SK-N-SH (cell line): ENCODE measurements around the gene SH2D4B. TPM values are rescaled to one million over a fixed set of nuclear protein-coding genes. Genes with fewer than 3 reads are reported as not detected.

ENCODE experiments used
- CTCF ChIA-PET: fragments of 300-600, 350-600 bp; formaldehyde crosslinking; extraction: SDS; loops from one replicate; lab custom pipeline; 2021; lab: Yijun Ruan, JAX
- POLR2A ChIA-PET: fragments of 350-600 bp; sonication (Branson Sonifier 250); formaldehyde crosslinking; extraction: SDS; loops from one replicate; lab custom pipeline; 2020; ENCODE audit warnings: antibody characterized with exemption, inconsistent platforms; lab: Yijun Ruan, JAX
- DNase-seq: peaks from one replicate; pipeline ENCODE4 v3.0.0; 2012
- H2AFZ ChIP-seq: fragments of 200-600 bp; sonication (generic); 2 replicates; pipeline ENCODE4 v1.8.1; 2016; ENCODE audit warnings: antibody characterized with exemption, mild to moderate bottlenecking, low read depth
- H3F3A ChIP-seq: fragments of 200-600 bp; sonication (generic); replicated peaks from 2 replicates; pipeline ENCODE3; 2016; ENCODE audit warnings: antibody characterized with exemption, mild to moderate bottlenecking; ENCODE audit not compliant: insufficient read depth
- H3K27ac ChIP-seq, 2 experiments: fragments of 200-500 bp in 1 of 2; fragments of 200-600 bp in 1 of 2; sonication (Bioruptor generic) in 1 of 2; sonication (generic), shearing (Covaris generic) in 1 of 2; 2 replicates each; pipeline versions ENCODE4 v1.5.1 to v1.6.1; 2014 to 2016; ENCODE audit warnings: low read depth in 2 of 2, inconsistent platforms in 1 of 2, low read length in 1 of 2, mild to moderate bottlenecking in 1 of 2, mixed read lengths in 1 of 2
- H3K27me3 ChIP-seq: fragments of 200-600 bp; sonication (generic), shearing (Covaris generic); 2 replicates; pipeline ENCODE4 v1.6.1; 2016; ENCODE audit warnings: mixed run types; ENCODE audit not compliant: insufficient read depth
- H3K36me3 ChIP-seq, 2 experiments: fragments of 200-500 bp in 1 of 2; fragments of 200-600 bp in 1 of 2; sonication (Bioruptor generic) in 1 of 2; sonication (generic) in 1 of 2; replicated peaks in 1 of 2; 2 replicates each; pipeline versions ENCODE3 to v1.5.1; 2014 to 2016; ENCODE audit warnings: low read length in 1 of 2, mild to moderate bottlenecking in 1 of 2; ENCODE audit not compliant: insufficient read depth in 2 of 2, control insufficient read depth in 1 of 2
- H3K4me1 ChIP-seq, 2 experiments: fragments of 200-500 bp in 1 of 2; fragments of 200-600 bp in 1 of 2; sonication (Bioruptor generic) in 1 of 2; sonication (generic), shearing (Covaris generic) in 1 of 2; 2 replicates each; pipeline versions ENCODE4 v1.5.1 to v1.6.1; 2014 to 2016; ENCODE audit warnings: low read depth in 1 of 2, low read length in 1 of 2, mixed run types in 1 of 2; ENCODE audit not compliant: insufficient read depth in 2 of 2, control insufficient read depth in 1 of 2
- H3K4me2 ChIP-seq: fragments of 200-600 bp; sonication (generic), shearing (Covaris generic); 2 replicates; pipeline ENCODE4 v1.6.1; 2017; ENCODE audit warnings: mixed run types
- H3K4me3 ChIP-seq, 2 experiments: fragments of 200-500 bp in 1 of 2; fragments of 200-600 bp in 1 of 2; sonication (Bioruptor generic) in 1 of 2; sonication (generic), shearing (Covaris generic) in 1 of 2; 2 replicates each; pipeline versions ENCODE4 v1.5.1 to v1.8.1; 2014 to 2016; ENCODE audit warnings: low read depth in 2 of 2, inconsistent platforms in 1 of 2, low read length in 1 of 2, mild to moderate bottlenecking in 1 of 2, mixed read lengths in 1 of 2, moderate library complexity in 1 of 2
- H3K79me2 ChIP-seq: fragments of 200-600 bp; sonication (generic); 2 replicates; pipeline ENCODE4 v1.8.1; 2017; ENCODE audit warnings: mild to moderate bottlenecking; ENCODE audit not compliant: insufficient read depth
- H3K9ac ChIP-seq: fragments of 200-600 bp; sonication (generic); 2 replicates; pipeline ENCODE4 v1.6.1; 2017; ENCODE audit warnings: mixed run types
- H3K9me2 ChIP-seq: fragments of 200-600 bp; sonication (generic); 2 replicates; pipeline ENCODE4 v1.6.1; 2017; ENCODE audit warnings: mixed run types
- H3K9me3 ChIP-seq: fragments of 200-600 bp; sonication (generic); 2 replicates; pipeline ENCODE4 v1.6.1; 2017; ENCODE audit warnings: mixed run types, mild to moderate bottlenecking, moderate library complexity
- H4K20me1 ChIP-seq: fragments of 200-600 bp; sonication (generic); 2 replicates; pipeline ENCODE4 v1.6.1; 2017; ENCODE audit warnings: mild to moderate bottlenecking, mixed run types; ENCODE audit not compliant: insufficient read depth
- EP300 ChIP-seq, 2 experiments: IDR thresholded peaks; 2 replicates each; pipeline versions ENCODE4 v1.4.0 to v1.6.1; 2012; ENCODE audit warnings: borderline replicate concordance in 1 of 2, low read depth in 1 of 2, low read length in 1 of 2
- EZH2phosphoT487 ChIP-seq: fragments of 200-600 bp; sonication (generic); IDR thresholded peaks from 2 replicates; pipeline ENCODE4 v1.6.1; 2017; ENCODE audit warnings: low read depth, mixed run types, mild to moderate bottlenecking, antibody characterized with exemption, moderate library complexity, borderline replicate concordance
- FOSL2 ChIP-seq: IDR thresholded peaks from 2 replicates; pipeline ENCODE4 v1.4.0; 2012; ENCODE audit warnings: low read depth, mild to moderate bottlenecking, moderate library complexity, borderline replicate concordance
- FOXM1 ChIP-seq: IDR thresholded peaks from 2 replicates; pipeline ENCODE4 v1.4.0; 2012; ENCODE audit warnings: low read depth, mild to moderate bottlenecking
- GABPA ChIP-seq: IDR thresholded peaks from 2 replicates; pipeline ENCODE4 v1.4.0; 2012; ENCODE audit warnings: low read depth, mild to moderate bottlenecking
- MXI1 ChIP-seq: IDR thresholded peaks from 2 replicates; pipeline ENCODE4 v1.6.1; 2012; ENCODE audit warnings: mild to moderate bottlenecking, low read depth, low read length, improper control_type of control experiment
- NFIC ChIP-seq: IDR thresholded peaks from 2 replicates; pipeline ENCODE4 v1.4.0; 2012; ENCODE audit warnings: borderline replicate concordance
- RCOR1 ChIP-seq: fragments of 150-350 bp; IDR thresholded peaks from 2 replicates; pipeline ENCODE4 v1.6.1; 2017; ENCODE audit warnings: antibody characterized with exemption, low read length
- RFX5 ChIP-seq: IDR thresholded peaks from 2 replicates; pipeline ENCODE4 v1.6.1; 2012; ENCODE audit warnings: mild to moderate bottlenecking, improper control_type of control experiment, low read length
- RXRA ChIP-seq: IDR thresholded peaks from 2 replicates; pipeline ENCODE4 v1.4.0; 2012; ENCODE audit warnings: low read depth, mild to moderate bottlenecking, borderline replicate concordance
- SIN3A ChIP-seq: IDR thresholded peaks from 2 replicates; pipeline ENCODE4 v1.6.1; 2012; ENCODE audit warnings: low read depth, mild to moderate bottlenecking, low read length, moderate library complexity, borderline replicate concordance
- SMC3 ChIP-seq: IDR thresholded peaks from 2 replicates; pipeline ENCODE4 v1.6.1; 2012; ENCODE audit warnings: low read depth, low read length, improper control_type of control experiment
- WGBS: methylation state at CpG from one replicate; pipeline ENCODE4 v1.1.6; 2017; ENCODE audit warnings: low lambda C conversion rate; 5-methylcytosine and 5-hydroxymethylcytosine counted together
- polyA plus RNA-seq, 3 experiments: library from polyadenylated mRNA; depleted of rRNA; stranded (reverse); fragments of >200 nt; gene quantifications; 2 replicates each; pipeline ENCODE4 v1.2.3, GENCODE V29; 2012
- TF ChIP-seq, protein P1 (sequence below): fragments of 200-600 bp; sonication (generic); IDR thresholded peaks from 2 replicates; pipeline ENCODE4 v1.6.1; 2017; ENCODE audit warnings: antibody characterized with exemption, mild to moderate bottlenecking, moderate library complexity
- TF ChIP-seq, protein P2 (sequence below): IDR thresholded peaks from 2 replicates; pipeline ENCODE4 v1.4.0; 2012; ENCODE audit warnings: low read depth, borderline replicate concordance

SH2D4B gene
- polyA plus RNA-seq, 1 of the 3 experiments (the other 2 are of a cell fraction): not detected

DNA sequence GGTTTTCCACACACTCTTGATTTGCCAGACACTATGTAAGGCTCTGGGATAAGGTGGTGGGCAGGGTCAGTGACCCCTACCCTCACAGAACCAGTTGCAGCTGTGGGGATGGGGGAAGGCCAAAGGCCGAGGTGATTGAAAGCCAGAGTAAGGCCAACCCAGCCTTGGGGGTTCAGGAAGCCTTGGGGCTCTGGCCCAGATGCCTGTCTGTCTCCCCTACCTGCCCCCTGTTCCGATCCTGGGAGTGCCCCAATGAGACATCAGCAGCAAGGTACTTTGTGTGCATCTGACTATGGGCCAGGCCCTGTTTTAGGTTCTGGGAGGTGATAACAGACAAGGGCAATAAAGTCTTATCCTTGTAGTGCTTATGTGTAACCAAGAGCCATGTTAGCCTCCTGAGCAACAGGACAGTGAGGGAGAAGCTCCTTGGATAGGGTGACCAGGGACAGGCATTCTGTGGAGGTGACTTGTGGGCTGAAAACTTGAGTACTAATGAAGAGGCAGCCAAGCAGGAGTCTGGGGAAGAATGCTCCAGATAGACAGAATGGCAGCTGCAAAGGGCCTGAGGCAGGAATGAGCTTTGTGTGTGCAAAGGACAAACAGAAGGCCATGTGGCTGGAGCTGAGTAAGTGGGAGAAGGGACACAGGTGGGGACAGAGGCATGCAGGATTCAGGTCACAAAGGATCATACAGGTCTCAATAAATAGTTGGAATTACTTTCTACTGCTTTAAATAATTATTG lies 48.2 kb upstream of the SH2D4B start:
- Histone ChIP-seq H3K9me3 (no peaks in the 10 kb centered on the region), H4K20me1 (peaks cover 48% of the 10 kb centered on the region), H3K4me1 (peaks cover 0 to 14% of the 10 kb centered on the region in 2 experiments; a peak in 1 of 4 replicates), H3K36me3 (peaks cover 13 to 21% of the 10 kb centered on the region in 2 experiments), H3F3A (peaks cover 8% of the 10 kb centered on the region), H2AFZ (no peak overlapping the region), H3K27ac (no peak overlapping the region), H3K4me2 (no peak overlapping the region), H3K9ac (no peak overlapping the region), H3K4me3 (no peak overlapping the region), H3K27me3 (no peaks in the 10 kb centered on the region), H3K9me2 (no peaks in the 10 kb centered on the region), H3K79me2 (peaks cover 100% of the 10 kb centered on the region)
- WGBS: 100% methylated on average over 1 of the region's 2 CpGs
- no peak for DNase-seq
- ChIA-PET CTCF (interaction anchor here (1.9 to 11.4 kb wide), 2 partner anchors 15 to 45 kb away, joined by 8 to 82 read pairs; no protein-coding TSS in a partner anchor), POLR2A (no interaction called here)
- TF ChIP-seq FOSL2 (no peak), EP300 (IDR thresholded peaks at IDR 0.05; ENCODE audit: borderline replicate concordance in 1 of 2, low read depth in 1 of 2, low read length in 1 of 2) (no peak), RCOR1 (no peak), FOXM1 (no peak), EZH2phosphoT487 (no peak), MXI1 (no peak), SMC3 (no peak)

DNA sequence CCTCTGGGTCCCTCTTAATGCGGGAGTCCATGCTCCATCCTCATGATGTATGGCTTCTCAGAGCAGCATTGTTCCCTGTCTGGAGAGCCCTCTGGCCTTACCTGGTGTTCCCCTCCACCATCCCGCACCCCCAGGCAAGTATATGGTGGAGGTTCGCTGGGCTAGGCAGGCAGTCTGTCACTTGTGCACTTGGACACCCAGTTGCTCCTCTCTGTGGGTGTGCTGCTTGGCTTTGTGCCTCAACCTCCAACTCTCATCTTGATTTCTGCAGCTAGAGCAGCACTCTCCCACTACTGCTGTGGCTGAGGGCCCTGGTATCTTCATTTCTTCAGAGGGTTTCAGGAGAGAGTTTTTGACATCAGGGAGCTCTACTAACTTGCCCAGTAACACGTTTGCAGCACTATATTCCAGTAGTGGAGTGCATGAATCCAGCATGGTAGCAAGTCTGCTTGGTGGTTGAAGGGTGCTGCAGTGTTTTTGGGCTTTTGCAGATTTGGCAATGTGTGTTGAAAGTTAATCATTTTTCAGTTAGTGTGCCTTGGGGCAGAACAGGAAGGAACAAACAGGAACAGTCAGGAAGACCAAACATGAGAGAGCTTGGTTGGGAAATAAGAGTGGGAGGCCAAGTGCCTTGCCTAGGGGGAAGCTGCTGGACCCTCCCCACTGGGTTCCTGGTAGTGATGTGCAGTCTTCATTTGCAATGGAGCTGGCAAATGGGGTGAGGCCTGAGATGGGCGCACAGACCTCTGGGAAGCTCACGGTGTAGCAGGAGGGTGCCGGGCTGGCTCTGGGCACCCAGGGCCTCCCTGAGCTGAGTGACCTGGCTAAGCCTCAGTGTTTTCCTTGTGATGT lies 46.2 kb upstream of the SH2D4B start:
- H3K27ac ChIP-seq: no peak overlapping the region
- TF ChIP-seq, protein P1, sequence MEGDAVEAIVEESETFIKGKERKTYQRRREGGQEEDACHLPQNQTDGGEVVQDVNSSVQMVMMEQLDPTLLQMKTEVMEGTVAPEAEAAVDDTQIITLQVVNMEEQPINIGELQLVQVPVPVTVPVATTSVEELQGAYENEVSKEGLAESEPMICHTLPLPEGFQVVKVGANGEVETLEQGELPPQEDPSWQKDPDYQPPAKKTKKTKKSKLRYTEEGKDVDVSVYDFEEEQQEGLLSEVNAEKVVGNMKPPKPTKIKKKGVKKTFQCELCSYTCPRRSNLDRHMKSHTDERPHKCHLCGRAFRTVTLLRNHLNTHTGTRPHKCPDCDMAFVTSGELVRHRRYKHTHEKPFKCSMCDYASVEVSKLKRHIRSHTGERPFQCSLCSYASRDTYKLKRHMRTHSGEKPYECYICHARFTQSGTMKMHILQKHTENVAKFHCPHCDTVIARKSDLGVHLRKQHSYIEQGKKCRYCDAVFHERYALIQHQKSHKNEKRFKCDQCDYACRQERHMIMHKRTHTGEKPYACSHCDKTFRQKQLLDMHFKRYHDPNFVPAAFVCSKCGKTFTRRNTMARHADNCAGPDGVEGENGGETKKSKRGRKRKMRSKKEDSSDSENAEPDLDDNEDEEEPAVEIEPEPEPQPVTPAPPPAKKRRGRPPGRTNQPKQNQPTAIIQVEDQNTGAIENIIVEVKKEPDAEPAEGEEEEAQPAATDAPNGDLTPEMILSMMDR: no peak
- TF ChIP-seq RXRA (no peak), SIN3A (no peak), NFIC (no peak), GABPA (no peak), RFX5 (no peak)
- TF ChIP-seq, protein P2, sequence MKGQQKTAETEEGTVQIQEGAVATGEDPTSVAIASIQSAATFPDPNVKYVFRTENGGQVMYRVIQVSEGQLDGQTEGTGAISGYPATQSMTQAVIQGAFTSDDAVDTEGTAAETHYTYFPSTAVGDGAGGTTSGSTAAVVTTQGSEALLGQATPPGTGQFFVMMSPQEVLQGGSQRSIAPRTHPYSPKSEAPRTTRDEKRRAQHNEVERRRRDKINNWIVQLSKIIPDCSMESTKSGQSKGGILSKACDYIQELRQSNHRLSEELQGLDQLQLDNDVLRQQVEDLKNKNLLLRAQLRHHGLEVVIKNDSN: no peak
- TF ChIP-seq, all 33 proteins: peak for 0
- no peak overlapping the region for H2AFZ ChIP-seq
- no peaks in the 10 kb centered on the region for H3K9me3 ChIP-seq
- no peaks in the 10 kb centered on the region for H3K27me3 ChIP-seq
- H3K4me3 ChIP-seq: no peak overlapping the region
- WGBS: 80% methylated on average over 7 of the region's 7 CpGs
- H4K20me1 ChIP-seq: peaks cover 28% of the 10 kb centered on the region
- POLR2A ChIA-PET: no interaction called here
- CTCF ChIA-PET: interaction anchor here (1.4 to 11.4 kb wide), 3 partner anchors 13 to 103 kb away, joined by 3 to 82 read pairs (median 7); no protein-coding TSS in a partner anchor
- H3K79me2 ChIP-seq: peaks cover 100% of the 10 kb centered on the region
- H3K9ac ChIP-seq: no peak overlapping the region
- H3K4me1 ChIP-seq: peaks cover 0 to 14% of the 10 kb centered on the region in 2 experiments; a peak in 1 of 4 replicates
- H3K9me2 ChIP-seq: no peaks in the 10 kb centered on the region
- H3K36me3 ChIP-seq: peaks cover 17 to 25% of the 10 kb centered on the region in 2 experiments
- H3K4me2 ChIP-seq: no peak overlapping the region
- no peak for DNase-seq
- H3F3A ChIP-seq: peaks cover 12% of the 10 kb centered on the region
